HCT116 (cell line): Measurements from ENCODE around the gene PADI2. TPM values are rescaled to one million over a fixed set of nuclear protein-coding genes. Genes with fewer than 3 reads are reported as not detected.

ENCODE experiments used
- ATAC-seq: fragments of 200-7000 bp; cut with Tn5 transposase; 2 replicates; pipeline ENCODE4 v1.9.1; 2020; ENCODE audit warnings: mild to moderate bottlenecking, moderate library complexity
- BruUV-seq: library from RNA; stranded (reverse); fragments of 400-500 nt; replicated peaks from 2 replicates; lab custom pipeline; 2021; lab: Mats Ljungman, UMichigan
- CTCF ChIA-PET: fragments of 300-600 bp; sonication (Branson Sonifier 250); formaldehyde crosslinking; loops from one replicate; lab custom pipeline; 2021; ENCODE audit warnings: antibody characterized with exemption; lab: Charles Lee
- POLR2A ChIA-PET: fragments of 300-600, 350-600 bp; sonication (Branson Sonifier 250); formaldehyde crosslinking; loops from one replicate; lab custom pipeline; 2021; ENCODE audit warnings: antibody characterized with exemption; lab: Charles Lee
- RAD21 ChIA-PET, 2 experiments: fragments of 300-600 bp; sonication (Branson Sonifier 250); formaldehyde crosslinking; loops; one replicate each; lab custom pipeline; 2023; ENCODE audit warnings: low total read pairs in 2 of 2; ENCODE audit not compliant: uncharacterized antibody in 2 of 2, unreplicated experiment in 2 of 2, low non-redundant PET in 1 of 2; lab: Charles Lee
- DNase-seq: peaks from one replicate; pipeline ENCODE4 v3.0.0-alpha.2; 2010; ENCODE audit warnings: low read depth, low spot score
- H2AFZ ChIP-seq: fragments of 200-600 bp; shearing (Covaris generic), sonication (generic); 2 replicates; pipeline ENCODE4 v1.6.1; 2017; ENCODE audit warnings: low read depth, mixed run types, mixed read lengths, antibody characterized with exemption, low read length; ENCODE audit not compliant: poor library complexity, severe bottlenecking
- H3K27ac ChIP-seq: 2 replicates; pipeline ENCODE4 v1.5.1; 2012; ENCODE audit warnings: low read depth, low read length
- H3K27me3 ChIP-seq: fragments of 200-600 bp; sonication (generic); 2 replicates; pipeline ENCODE4 v1.6.1; 2016; ENCODE audit warnings: mixed run types, low read length, mixed read lengths; ENCODE audit not compliant: insufficient read depth
- H3K36me3 ChIP-seq, 2 experiments: fragments of 200-500 bp in 1 of 2; fragments of 200-600 bp in 1 of 2; sonication (Bioruptor generic) in 1 of 2; sonication (generic) in 1 of 2; 2 replicates each; pipeline versions ENCODE4 v1.5.1 to v1.6.1; 2014 to 2016; ENCODE audit warnings: low read length in 2 of 2, inconsistent platforms in 1 of 2, mixed read lengths in 1 of 2, mixed run types in 1 of 2; ENCODE audit not compliant: insufficient read depth in 2 of 2, control insufficient read depth in 1 of 2
- H3K4me1 ChIP-seq, 2 experiments: fragments of 200-600 bp in 1 of 2; sonication (generic) in 1 of 2; 2 replicates each; pipeline versions ENCODE4 v1.5.1 to v1.6.1; 2012 to 2017; ENCODE audit warnings: low read length in 2 of 2, inconsistent platforms in 1 of 2, mild to moderate bottlenecking in 1 of 2, mixed read lengths in 1 of 2, mixed run types in 1 of 2, moderate library complexity in 1 of 2; ENCODE audit not compliant: insufficient read depth in 2 of 2, control insufficient read depth in 1 of 2
- H3K4me2 ChIP-seq: fragments of 200-600 bp; sonication (generic); 2 replicates; pipeline ENCODE4 v1.6.1; 2017; ENCODE audit warnings: mixed run types, low read length, mixed read lengths
- H3K4me3 ChIP-seq, 2 experiments: fragments of 200-600 bp in 1 of 2; sonication (generic) in 1 of 2; replicated peaks in 1 of 2; 2 replicates each; pipeline ENCODE4 v1.5.1; 2011 to 2016; ENCODE audit warnings: low read length in 2 of 2, control low read depth in 1 of 2, low read depth in 1 of 2, mild to moderate bottlenecking in 1 of 2, mixed read lengths in 1 of 2, mixed run types in 1 of 2
- H3K79me2 ChIP-seq: fragments of 200-600 bp; sonication (generic); 2 replicates; pipeline ENCODE4 v1.6.1; 2017; ENCODE audit warnings: mild to moderate bottlenecking, mixed run types, low read length, moderate library complexity, mixed read lengths; ENCODE audit not compliant: insufficient read depth
- H3K9ac ChIP-seq: fragments of 200-600 bp; sonication (generic); 2 replicates; pipeline ENCODE4 v1.6.1; 2016; ENCODE audit warnings: low read length, mixed read lengths
- H3K9me2 ChIP-seq: fragments of 200-600 bp; sonication (generic), shearing (Covaris generic); 2 replicates; pipeline ENCODE4 v1.6.1; 2017; ENCODE audit warnings: mixed run types, mild to moderate bottlenecking, moderate library complexity; ENCODE audit not compliant: insufficient read depth
- H3K9me3 ChIP-seq, 2 experiments: fragments of 200-500 bp in 1 of 2; fragments of 200-600 bp in 1 of 2; sonication (Bioruptor generic) in 1 of 2; sonication (generic) in 1 of 2; 2 replicates each; pipeline ENCODE4 v1.6.1; 2014 to 2017; ENCODE audit warnings: low read length in 2 of 2, mixed read lengths in 2 of 2, inconsistent platforms in 1 of 2, low read depth in 1 of 2, mild to moderate bottlenecking in 1 of 2, mixed run types in 1 of 2, moderate library complexity in 1 of 2; ENCODE audit not compliant: control insufficient read depth in 1 of 2, insufficient read depth in 1 of 2
- H4K20me1 ChIP-seq: fragments of 200-600 bp; sonication (generic), shearing (Covaris generic); 2 replicates; pipeline ENCODE4 v1.6.1; 2017; ENCODE audit warnings: mixed run types, mild to moderate bottlenecking, moderate library complexity; ENCODE audit not compliant: insufficient read depth
- CTCF ChIP-seq, 3 experiments: fragments of 200-600 bp in 1 of 3; sonication (generic) in 1 of 3; IDR thresholded peaks in 2 of 3; conservative IDR thresholded peaks in 1 of 3; 2 replicates each; pipeline ENCODE4 v1.5.1; 2012 to 2017; ENCODE audit warnings: low read depth in 2 of 3, low read length in 2 of 3, antibody characterized with exemption in 1 of 3, borderline replicate concordance in 1 of 3, control low read depth in 1 of 3, mild to moderate bottlenecking in 1 of 3, mixed read lengths in 1 of 3, mixed run types in 1 of 3, moderate library complexity in 1 of 3; ENCODE audit not compliant: insufficient read depth in 1 of 3
- EGR1 ChIP-seq: IDR thresholded peaks from 2 replicates; pipeline ENCODE4 v1.6.1; 2012; ENCODE audit warnings: low read depth
- ELF1 ChIP-seq: IDR thresholded peaks from 2 replicates; pipeline ENCODE4 v1.6.1; 2012; ENCODE audit warnings: low read depth, borderline replicate concordance
- EZH2phosphoT487 ChIP-seq: fragments of 200-600 bp; IDR thresholded peaks from 2 replicates; pipeline ENCODE4 v1.6.1; 2018; ENCODE audit warnings: antibody characterized with exemption, borderline replicate concordance
- JUND ChIP-seq: IDR thresholded peaks from 2 replicates; pipeline ENCODE4 v1.6.1; 2012
- MAX ChIP-seq: IDR thresholded peaks from 2 replicates; pipeline ENCODE4 v1.6.1; 2012
- POLR2AphosphoS5 ChIP-seq: IDR thresholded peaks from 2 replicates; pipeline ENCODE4 v1.6.1; 2011; ENCODE audit warnings: mild to moderate bottlenecking, low read depth, low read length, moderate library complexity
- RAD21 ChIP-seq: IDR thresholded peaks from 2 replicates; pipeline ENCODE4 v1.6.1; 2012; ENCODE audit warnings: low read depth, mild to moderate bottlenecking
- REST ChIP-seq: IDR thresholded peaks from 2 replicates; pipeline ENCODE4 v1.6.1; 2012; ENCODE audit warnings: low read depth
- TCF7L2 ChIP-seq: IDR thresholded peaks from 2 replicates; pipeline ENCODE4 v1.7.0; 2011; ENCODE audit warnings: borderline replicate concordance, inconsistent platforms; ENCODE audit not compliant: insufficient read depth, insufficient read length; ENCODE audit errors: extremely low read depth
- YY1 ChIP-seq: IDR thresholded peaks from 2 replicates; pipeline ENCODE4 v1.6.1; 2011; ENCODE audit warnings: low read length, low read depth, moderate library complexity, mild to moderate bottlenecking; ENCODE audit not compliant: insufficient replicate concordance; ENCODE audit errors: extremely low read depth
- ZFX ChIP-seq: fragments of 450-650 bp; IDR thresholded peaks from 2 replicates; pipeline ENCODE4 v1.6.1; 2017
- intact Hi-C: fragments of 100-400 bp; cut with micrococcal nuclease; formaldehyde crosslinking; loops from 2 replicates; pipeline ENCODE4 v1.10.0; 2022
- total RNA-seq: library from RNA; stranded (reverse); gene quantifications from one replicate; pipeline ENCODE4 v1.2.1, GENCODE V29; 2021; ENCODE audit not compliant: unreplicated experiment

PADI2 gene
- total RNA-seq, 1 experiment from 2014 or later: 2.7 TPM

GRCh38 chr1:17052641-17053040 is 66.6 kb downstream of the PADI2 start:
- BruUV-seq: no TSS peak
- Histone ChIP-seq H3K79me2 (peaks cover 60% of the 10 kb centered on the region), H4K20me1 (no peaks in the 10 kb centered on the region), H3K27ac (no peak overlapping the region), H3K9ac (peak overlapping the region; percentile 83), H3K27me3 (no peaks in the 10 kb centered on the region), H3K9me2 (no peaks in the 10 kb centered on the region), H3K4me3 (peak overlapping the region; percentile 96 to 100), H3K9me3 (no peaks in the 10 kb centered on the region), H3K4me1 (peaks cover 3 to 14% of the 10 kb centered on the region in 2 experiments; a peak in 3 of 4 replicates), H3K4me2 (peak overlapping the region; percentile 91), H2AFZ (no peak overlapping the region), H3K36me3 (peaks cover 5 to 7% of the 10 kb centered on the region in 2 experiments; a peak in 2 of 4 replicates)
- ChIA-PET RAD21 (no interaction called here), CTCF (no interaction called here), POLR2A (no interaction called here)
- intact Hi-C loops: loop anchor here (10.0 kb wide), 1 partner anchor 432 kb away; no protein-coding TSS in a partner anchor
- no peak for TF ChIP-seq CTCF (IDR thresholded peaks at IDR 0.05 in 2 of 3, conservative IDR thresholded peaks at IDR 0.05 in 1 of 3; ENCODE audit: borderline replicate concordance in 1 of 3, insufficient read depth in 1 of 3, low read depth in 2 of 3, low read length in 2 of 3)
- ATAC-seq (no peak), DNase-seq (no peak)

- H3K27me3 ChIP-seq: no peaks in the 10 kb centered on the region
- peak overlapping the region in 1 of 2 experiments; percentile 100; a peak in 1 of 4 replicates for H3K4me3 ChIP-seq
- no peaks in the 10 kb centered on the region for H4K20me1 ChIP-seq
- H3K36me3 ChIP-seq: peaks cover 5 to 7% of the 10 kb centered on the region in 2 experiments; a peak in 2 of 4 replicates
- POLR2A ChIA-PET: no interaction called here
- H3K79me2 ChIP-seq: peaks cover 66% of the 10 kb centered on the region
- ATAC-seq (no peak), DNase-seq (no peak)
- H2AFZ ChIP-seq: no peak overlapping the region
- peaks cover 3 to 14% of the 10 kb centered on the region in 2 experiments; a peak in 3 of 4 replicates for H3K4me1 ChIP-seq
- RAD21 ChIA-PET: no interaction called here
- no peaks in the 10 kb centered on the region for H3K9me3 ChIP-seq
- H3K9ac ChIP-seq: no peak overlapping the region
- H3K9me2 ChIP-seq: no peaks in the 10 kb centered on the region
- H3K4me2 ChIP-seq: peak overlapping the region; percentile 91
- BruUV-seq: no TSS peak
- intact Hi-C loops: loop anchor here (10.0 kb wide), 1 partner anchor 433 kb away; no protein-coding TSS in a partner anchor
- H3K27ac ChIP-seq: no peak overlapping the region
- CTCF ChIA-PET: no interaction called here
- no peak for TF ChIP-seq POLR2AphosphoS5
- TF ChIP-seq YY1: no peak
- no peak for TF ChIP-seq EZH2phosphoT487
- no peak for TF ChIP-seq REST
- TF ChIP-seq TCF7L2: no peak
- no peak for TF ChIP-seq EGR1
- TF ChIP-seq RAD21: no peak
- TF ChIP-seq ZFX: no peak
- TF ChIP-seq JUND: no peak
- no peak for TF ChIP-seq ELF1
- TF ChIP-seq MAX: no peak
Measured at GRCh38 chr1:17052038-17052437, 67.2 kb downstream of the PADI2 start.
